Liver (tissue), 9 donors: ENCODE measurements around the gene PPM1K. TPM values are rescaled to one million over a fixed set of nuclear protein-coding genes. Genes with fewer than 3 reads are reported as not detected.

ENCODE experiments used
- DNase-seq: peaks from one replicate; pipeline ENCODE4 v3.0.0-alpha.2; 2017; ENCODE audit warnings: low spot score
- H3K27ac ChIP-seq, 2 donors: one replicate each; pipeline ENCODE4 v1.7.0; 2013; ENCODE audit warnings: inconsistent platforms in 2 of 2, low read length in 2 of 2, control low read depth in 1 of 2, low read depth in 1 of 2, mild to moderate bottlenecking in 1 of 2
- H3K27me3 ChIP-seq, 4 donors: one replicate each; pipeline versions ENCODE4 v1.6.1 to v1.7.0; 2013; ENCODE audit warnings: low read length in 3 of 4, inconsistent platforms in 1 of 4, mild to moderate bottlenecking in 1 of 4, moderate library complexity in 1 of 4; ENCODE audit not compliant: control insufficient read depth in 4 of 4, insufficient read depth in 4 of 4
- H3K36me3 ChIP-seq, 4 donors: one replicate each; pipeline versions ENCODE4 v1.6.1 to v1.7.0; 2013; ENCODE audit warnings: low read length in 3 of 4, mild to moderate bottlenecking in 3 of 4, low read depth in 1 of 4, moderate library complexity in 1 of 4; ENCODE audit not compliant: control insufficient read depth in 4 of 4, insufficient read depth in 3 of 4
- H3K4me1 ChIP-seq, 4 donors: one replicate each; pipeline versions ENCODE4 v1.6.1 to v1.7.0; 2013; ENCODE audit warnings: low read length in 3 of 4, mild to moderate bottlenecking in 3 of 4, moderate library complexity in 1 of 4; ENCODE audit not compliant: control insufficient read depth in 4 of 4, insufficient read depth in 4 of 4
- H3K4me3 ChIP-seq, 3 donors: one replicate each; pipeline versions ENCODE4 v1.6.1 to v1.7.0; 2013; ENCODE audit warnings: low read length in 3 of 3, control low read depth in 1 of 3, low read depth in 1 of 3, mild to moderate bottlenecking in 1 of 3
- H3K9ac ChIP-seq, 2 donors: one replicate each; pipeline ENCODE4 v1.7.0; 2013; ENCODE audit warnings: low read length in 2 of 2, mild to moderate bottlenecking in 2 of 2, moderate library complexity in 2 of 2, control low read depth in 1 of 2, low read depth in 1 of 2
- H3K9me3 ChIP-seq, 4 donors: one replicate each; pipeline versions ENCODE4 v1.6.1 to v1.7.0; 2013; ENCODE audit warnings: low read length in 3 of 4; ENCODE audit not compliant: control insufficient read depth in 4 of 4
- ATF3 ChIP-seq: IDR thresholded peaks from 2 replicates; pipeline ENCODE4 v1.6.1; 2016; ENCODE audit warnings: antibody characterized with exemption
- CTCF ChIP-seq: fragments of 150-350 bp; IDR thresholded peaks from 2 replicates; pipeline ENCODE4 v1.5.1; 2017; ENCODE audit warnings: improper control_type of control experiment, low read depth, low read length; ENCODE audit not compliant: missing input control
- EGR1 ChIP-seq, 2 donors: IDR thresholded peaks; 2 replicates each; pipeline ENCODE4 v1.6.1; 2016 to 2018; ENCODE audit warnings: antibody characterized with exemption in 2 of 2, low read depth in 2 of 2
- FOXA1 ChIP-seq: IDR thresholded peaks from 2 replicates; pipeline ENCODE4 v1.6.1; 2016; ENCODE audit warnings: antibody characterized with exemption
- FOXA2 ChIP-seq: IDR thresholded peaks from 2 replicates; pipeline ENCODE4 v1.6.1; 2016; ENCODE audit warnings: antibody characterized with exemption
- GABPA ChIP-seq, 2 donors: IDR thresholded peaks in 1 of 2; conservative IDR thresholded peaks in 1 of 2; 2 replicates each; pipeline ENCODE4 v1.6.1; 2016; ENCODE audit warnings: antibody characterized with exemption in 2 of 2, mild to moderate bottlenecking in 1 of 2, moderate library complexity in 1 of 2
- HNF4A ChIP-seq, 2 donors: conservative IDR thresholded peaks; 2 replicates each; pipeline ENCODE4 v1.6.1; 2016; ENCODE audit warnings: antibody characterized with exemption in 2 of 2, mild to moderate bottlenecking in 2 of 2
- HNF4G ChIP-seq: IDR thresholded peaks from 2 replicates; pipeline ENCODE4 v1.6.1; 2016; ENCODE audit warnings: antibody characterized with exemption
- JUND ChIP-seq, 2 donors: IDR thresholded peaks; 2 replicates each; pipeline ENCODE4 v1.6.1; 2016; ENCODE audit warnings: antibody characterized with exemption in 2 of 2
- MAX ChIP-seq: IDR thresholded peaks from 2 replicates; pipeline ENCODE4 v1.6.1; 2016; ENCODE audit warnings: antibody characterized with exemption
- NR2F2 ChIP-seq: IDR thresholded peaks from 2 replicates; pipeline ENCODE4 v1.6.1; 2016; ENCODE audit warnings: antibody characterized with exemption
- RAD21 ChIP-seq, 2 donors: IDR thresholded peaks; 2 replicates each; pipeline ENCODE4 v1.6.1; 2016; ENCODE audit warnings: antibody characterized with exemption in 2 of 2, mild to moderate bottlenecking in 2 of 2
- REST ChIP-seq: IDR thresholded peaks from 2 replicates; pipeline ENCODE4 v1.6.1; 2016; ENCODE audit warnings: antibody characterized with exemption, mild to moderate bottlenecking
- RXRA ChIP-seq, 2 donors: IDR thresholded peaks; 2 replicates each; pipeline ENCODE4 v1.6.1; 2017 to 2018; ENCODE audit warnings: antibody characterized with exemption in 2 of 2, mild to moderate bottlenecking in 1 of 2
- SP1 ChIP-seq: IDR thresholded peaks from 2 replicates; pipeline ENCODE4 v1.6.1; 2018; ENCODE audit warnings: antibody characterized with exemption, mild to moderate bottlenecking
- TAF1 ChIP-seq: conservative IDR thresholded peaks from 2 replicates; pipeline ENCODE4 v1.6.1; 2016; ENCODE audit warnings: antibody characterized with exemption, mild to moderate bottlenecking
- YY1 ChIP-seq: IDR thresholded peaks from 2 replicates; pipeline ENCODE4 v1.6.1; 2016; ENCODE audit warnings: antibody characterized with exemption, mild to moderate bottlenecking
- ZBTB33 ChIP-seq: IDR thresholded peaks from 2 replicates; pipeline ENCODE4 v1.6.1; 2016; ENCODE audit warnings: antibody characterized with exemption
- WGBS: extraction: QIAGEN DNeasy Blood & Tissue Kit; methylation state at CpG from one replicate; pipeline ENCODE4 v1.1.7; 2013; 5-methylcytosine and 5-hydroxymethylcytosine counted together
- polyA plus RNA-seq, 2 donors: library from polyadenylated mRNA; stranded (reverse) in 1 of 2; unstranded in 1 of 2; fragments of 200-250 nt in 1 of 2; fragments of >200 nt in 1 of 2; fragmentation: Nextera tagmentation in 1 of 2; extraction: Ambion mirVana in 1 of 2; gene quantifications; one replicate each; pipeline versions ENCODE4 v1.2.1 to v1.2.3, GENCODE V29; 2013 to 2015
- total RNA-seq, 2 donors: library from RNA; depleted of rRNA; stranded (reverse); fragments of >200 nt; gene quantifications; one replicate each; pipeline ENCODE4 v1.2.3, GENCODE V29; 2014
- donor health status: healthy.
- donor health status: healthy.
- donor health status: healthy.
- donor health status: healthy.
- donor health status: healthy.

PPM1K gene
- total and polyA plus RNA-seq, 4 donors, result 1.3 to 12.7 (median 6.7) TPM

GRCh38 chr4:88244056-88244455, 40.3 kb downstream of the PPM1K start (continued):
- TF ChIP-seq FOXA1 (no peak), HNF4G (no peak), RAD21 (IDR thresholded peaks at IDR 0.05) (no peak), EGR1 (IDR thresholded peaks at IDR 0.05; ENCODE audit: low read depth in 2 of 2) (no peak), MAX (no peak), TAF1 (no peak), REST (no peak)

GRCh38 chr4:88242144-88242543, 42.2 kb downstream of the PPM1K start:
- 39% methylated on average over 1 of the region's 1 CpG for WGBS
- no peak overlapping the region for H3K27ac ChIP-seq
- H3K9ac ChIP-seq, result no peak overlapping the region
- no peak overlapping the region for H3K4me3 ChIP-seq
- no peaks in the 10 kb centered on the region for H3K36me3 ChIP-seq
- peaks cover 4 to 17% (median 13%) of the 10 kb centered on the region in 4 donors for H3K4me1 ChIP-seq
- no peak for TF ChIP-seq FOXA1
- TF ChIP-seq HNF4G, result no peak
- TF ChIP-seq SP1, result peak; percentile 21
- peak; percentile 17 to 53 for TF ChIP-seq RXRA (IDR thresholded peaks at IDR 0.05)
- TF ChIP-seq EGR1 (IDR thresholded peaks at IDR 0.05; ENCODE audit: low read depth in 2 of 2), result no peak
- TF ChIP-seq FOXA2, result peak; percentile 9
- peak; percentile 35 to 50 for TF ChIP-seq HNF4A (conservative IDR thresholded peaks at IDR 0.05)
- no peaks in the 10 kb centered on the region for H3K9me3 ChIP-seq
- no peaks in the 10 kb centered on the region for H3K27me3 ChIP-seq
- DNase-seq, result no peak

GRCh38 chr4:88240297-88240714, 44.1 kb downstream of the PPM1K start:
- H3K27me3 ChIP-seq, result no peaks in the 10 kb centered on the region
- peaks cover 0 to 8% (median 3%) of the 10 kb centered on the region in 4 donors for H3K4me1 ChIP-seq
- no peaks in the 10 kb centered on the region for H3K36me3 ChIP-seq
- 91% methylated on average over 1 of the region's 1 CpG for WGBS
- no peak for DNase-seq
- H3K9ac ChIP-seq, result no peak overlapping the region
- no peak for TF ChIP-seq HNF4G
- TF ChIP-seq RAD21 (IDR thresholded peaks at IDR 0.05), result no peak
- no peak for TF ChIP-seq NR2F2
- no peak for TF ChIP-seq FOXA1
- no peak for TF ChIP-seq HNF4A (conservative IDR thresholded peaks at IDR 0.05)
- TF ChIP-seq JUND (IDR thresholded peaks at IDR 0.05), result no peak
- TF ChIP-seq MAX, result no peak
- no peak for TF ChIP-seq RXRA (IDR thresholded peaks at IDR 0.05)
- TF ChIP-seq GABPA (IDR thresholded peaks at IDR 0.05 in 1 of 2, conservative IDR thresholded peaks at IDR 0.05 in 1 of 2), result no peak
- no peak for TF ChIP-seq YY1
- TF ChIP-seq ZBTB33, result no peak
- no peak for TF ChIP-seq CTCF
- no peak for TF ChIP-seq TAF1
- no peak for TF ChIP-seq FOXA2
- no peak for TF ChIP-seq EGR1 (IDR thresholded peaks at IDR 0.05; ENCODE audit: low read depth in 2 of 2)
- no peak for TF ChIP-seq ATF3
- TF ChIP-seq REST, result no peak
- TF ChIP-seq SP1, result no peak
- no peak overlapping the region for H3K4me3 ChIP-seq
- H3K27ac ChIP-seq, result no peak overlapping the region
- no peaks in the 10 kb centered on the region for H3K9me3 ChIP-seq
